MM.1S (cell line): ENCODE data around the gene MGAT5.
"Not testable (repeated sequence)": the region's sequence is repeated elsewhere in the genome, so short reads cannot be mapped to it uniquely, and the experiment has no call there.

Experiments used
- DNase-seq: peaks from one replicate; pipeline ENCODE4 v3.0.0-alpha.2; 2015
- H2AFZ ChIP-seq: fragments of 300-600 bp; sonication (generic); 2 replicates; pipeline ENCODE4 v1.6.0; 2016; ENCODE audit warnings: antibody characterized with exemption, low read length
- H3F3A ChIP-seq: fragments of 300-600 bp; sonication (generic); 2 replicates; pipeline ENCODE4 v1.6.1; 2016; ENCODE audit warnings: mild to moderate bottlenecking, antibody characterized with exemption, low read length, moderate library complexity, mixed read lengths; ENCODE audit not compliant: insufficient read depth
- H3K27ac ChIP-seq: fragments of 300-600 bp; sonication (generic); 2 replicates; pipeline ENCODE4 v1.5.1; 2016; ENCODE audit warnings: mild to moderate bottlenecking, low read length
- H3K27me3 ChIP-seq: fragments of 300-600 bp; sonication (generic); replicated peaks from 2 replicates; pipeline ENCODE4 v1.6.0; 2016; ENCODE audit warnings: low read length; ENCODE audit not compliant: insufficient read depth
- H3K36me3 ChIP-seq: fragments of 300-600 bp; sonication (generic); replicated peaks from 2 replicates; pipeline ENCODE4 v1.6.1; 2016; ENCODE audit warnings: mild to moderate bottlenecking, low read length, mixed read lengths; ENCODE audit not compliant: insufficient read depth
- H3K4me1 ChIP-seq: fragments of 300-600 bp; sonication (generic); 2 replicates; pipeline ENCODE4 v1.6.1; 2016; ENCODE audit warnings: low read length, mixed read lengths
- H3K4me2 ChIP-seq: fragments of 300-600 bp; sonication (generic); 2 replicates; pipeline ENCODE4 v1.6.0; 2016; ENCODE audit warnings: low read depth, low read length
- H3K4me3 ChIP-seq: fragments of 300-600 bp; sonication (generic); 2 replicates; pipeline ENCODE4 v1.5.1; 2016; ENCODE audit warnings: low read length, mixed read lengths
- H3K79me2 ChIP-seq: fragments of 300-600 bp; sonication (generic); 2 replicates; pipeline ENCODE4 v1.6.1; 2016; ENCODE audit warnings: mixed run types, low read length, mixed read lengths
- H3K9ac ChIP-seq: fragments of 300-600 bp; sonication (generic); 2 replicates; pipeline ENCODE4 v1.6.1; 2016; ENCODE audit warnings: low read length, mixed read lengths
- H3K9me2 ChIP-seq: fragments of 300-600 bp; sonication (generic); replicated peaks from 2 replicates; pipeline ENCODE4 v1.6.1; 2016; ENCODE audit warnings: mild to moderate bottlenecking, low read length, mixed read lengths; ENCODE audit not compliant: insufficient read depth
- H3K9me3 ChIP-seq: fragments of 300-600 bp; sonication (generic); replicated peaks from 2 replicates; pipeline ENCODE4 v1.6.1; 2016; ENCODE audit warnings: mild to moderate bottlenecking, low read length, mixed read lengths; ENCODE audit not compliant: insufficient read depth
- H4K20me1 ChIP-seq: fragments of 300-600 bp; sonication (generic); 2 replicates; pipeline ENCODE4 v1.6.1; 2016; ENCODE audit warnings: mild to moderate bottlenecking, low read length, moderate library complexity, mixed read lengths; ENCODE audit not compliant: insufficient read depth
- CTCF ChIP-seq: fragments of 300-600 bp; sonication (generic); IDR thresholded peaks from 2 replicates; pipeline ENCODE4 v1.5.1; 2016; ENCODE audit warnings: antibody characterized with exemption, low read length, mixed read lengths
- EZH2 ChIP-seq: fragments of 300-600 bp; sonication (generic); optimal IDR thresholded peaks from 2 replicates; pipeline ENCODE3; 2017; ENCODE audit warnings: low read depth, mild to moderate bottlenecking, antibody characterized with exemption, low read length, mixed read lengths
- EZH2phosphoT487 ChIP-seq: fragments of 300-600 bp; sonication (generic); IDR thresholded peaks from 2 replicates; pipeline ENCODE4 v1.6.1; 2018; ENCODE audit warnings: antibody characterized with exemption, low read length

MGAT5 gene

GRCh38 chr2:134468776-134469175, 214.9 kb downstream of the MGAT5 start:
- no peak for TF ChIP-seq CTCF
- no peak for TF ChIP-seq EZH2phosphoT487
- TF ChIP-seq EZH2, result no peak
- Histone ChIP-seq H4K20me1 (no peaks in the 10 kb centered on the region), H3K27me3 (no peaks in the 10 kb centered on the region), H3K4me2 (no peak overlapping the region), H3K27ac (no peak overlapping the region), H3K79me2 (no peaks in the 10 kb centered on the region), H3K9me3 (no peaks in the 10 kb centered on the region), H3F3A (no peaks in the 10 kb centered on the region), H2AFZ (no peak overlapping the region), H3K9ac (no peak overlapping the region), H3K36me3 (no peaks in the 10 kb centered on the region), H3K9me2 (no peaks in the 10 kb centered on the region), H3K4me1 (no peaks in the 10 kb centered on the region), H3K4me3 (no peak overlapping the region)
- DNase-seq, result no peak

- Histone ChIP-seq H3K27ac (no peak overlapping the region), H4K20me1 (no peaks in the 10 kb centered on the region), H3K79me2 (no peaks in the 10 kb centered on the region), H3K4me2 (no peak overlapping the region), H3K4me3 (no peak overlapping the region), H3K9me3 (no peaks in the 10 kb centered on the region), H3K4me1 (no peaks in the 10 kb centered on the region), H3K9me2 (no peaks in the 10 kb centered on the region), H3K9ac (no peak overlapping the region), H2AFZ (no peak overlapping the region), H3K27me3 (no peaks in the 10 kb centered on the region), H3K36me3 (no peaks in the 10 kb centered on the region), H3F3A (no peaks in the 10 kb centered on the region)
- DNase-seq, result no peak
- TF ChIP-seq EZH2phosphoT487 (no peak), CTCF (no peak), EZH2 (no peak)
These were observed 215.7 kb downstream of the MGAT5 start for GRCh38 chr2:134469516-134470115.

- H3K9ac ChIP-seq, result no peak overlapping the region
- H3K27me3 ChIP-seq, result no peaks in the 10 kb centered on the region
- H3K79me2 ChIP-seq, result no peaks in the 10 kb centered on the region
- H3K4me2 ChIP-seq, result no peak overlapping the region
- no peaks in the 10 kb centered on the region for H3K9me3 ChIP-seq
- H2AFZ ChIP-seq, result no peak overlapping the region
- H4K20me1 ChIP-seq, result no peaks in the 10 kb centered on the region
- no peaks in the 10 kb centered on the region for H3K36me3 ChIP-seq
- H3K4me3 ChIP-seq, result no peak overlapping the region
- no peak for TF ChIP-seq EZH2
- TF ChIP-seq CTCF, result no peak
- TF ChIP-seq EZH2phosphoT487, result no peak
- no peaks in the 10 kb centered on the region for H3K9me2 ChIP-seq
- DNase-seq, result no peak
- no peak overlapping the region for H3K27ac ChIP-seq
- no peaks in the 10 kb centered on the region for H3K4me1 ChIP-seq
- H3F3A ChIP-seq, result no peaks in the 10 kb centered on the region
These were observed 216.8 kb downstream of the MGAT5 start for GRCh38 chr2:134470561-134471168.

GRCh38 chr2:134476982-134477381, 223.1 kb downstream of the MGAT5 start:
- H3K4me3 ChIP-seq, H3K27ac ChIP-seq, H4K20me1 ChIP-seq, H3K79me2 ChIP-seq, DNase-seq, H3K4me2 ChIP-seq, H2AFZ ChIP-seq, H3K4me1 ChIP-seq, H3K36me3 ChIP-seq, H3K27me3 ChIP-seq, H3F3A ChIP-seq, H3K9ac ChIP-seq, H3K9me3 ChIP-seq, H3K9me2 ChIP-seq: not testable (repeated sequence)
